Stimulated activated CD8-positive, alpha-beta memory T cell treated with anti-CD3 and anti-CD28 coated beads, Interleukin-7, amount 100 ng/mL, for 48 hours (primary cell): ENCODE data around the gene PRR9.
A peak's percentile ranks its signal among the peaks of the same experiment; 100 is the strongest.
"Not testable (repeated sequence)": the region's sequence is repeated elsewhere in the genome, so short reads cannot be mapped to it uniquely, and the experiment has no call there.

ENCODE experiments used
- DNase-seq, 2 donors: peaks; one replicate each; pipeline ENCODE4 v3.0.0-alpha.2; 2020; ENCODE audit warnings: low read depth in 1 of 2; ENCODE audit errors: extremely low read depth in 1 of 2

The PRR9 gene

GRCh38 chr1:153229076-153229829 lies 11.9 kb downstream of the PRR9 start:
- DNase-seq: not testable (repeated sequence)

- no peak for DNase-seq
Measured at GRCh38 chr1:153231363-153231762, 14.0 kb downstream of the PRR9 start.

GRCh38 chr1:153231785-153232184 lies 14.4 kb downstream of the PRR9 start:
- DNase-seq: no peak

- no peak for DNase-seq
Measured at GRCh38 chr1:153232553-153232952, 15.2 kb downstream of the PRR9 start.

- no peak for DNase-seq
Measured at GRCh38 chr1:153233448-153233847, 16.1 kb downstream of the PRR9 start.

- no peak for DNase-seq
Measured at GRCh38 chr1:153238527-153238926, 21.1 kb downstream of the PRR9 start.

GRCh38 chr1:153242160-153242559 lies 24.8 kb downstream of the PRR9 start:
- DNase-seq: no peak

- no peak for DNase-seq
Measured at GRCh38 chr1:153245466-153245865, 28.1 kb downstream of the PRR9 start.

- DNase-seq: no peak
Measured at GRCh38 chr1:153246018-153246417, 28.6 kb downstream of the PRR9 start.

- no peak for DNase-seq
Measured at GRCh38 chr1:153246825-153247224, 29.4 kb downstream of the PRR9 start.

GRCh38 chr1:153248176-153248879 lies 30.9 kb downstream of the PRR9 start:
- no peak for DNase-seq

GRCh38 chr1:153250166-153250565 lies 32.8 kb downstream of the PRR9 start:
- no peak for DNase-seq

GRCh38 chr1:153251087-153251486 lies 33.7 kb downstream of the PRR9 start:
- DNase-seq: no peak

- no peak for DNase-seq
Measured at GRCh38 chr1:153251562-153251961, 34.2 kb downstream of the PRR9 start.

GRCh38 chr1:153251988-153252387 lies 34.6 kb downstream of the PRR9 start:
- DNase-seq: no peak

- no peak for DNase-seq
Measured at GRCh38 chr1:153253076-153253475, 35.7 kb downstream of the PRR9 start.

- no peak for DNase-seq
Measured at GRCh38 chr1:153253693-153254092, 36.3 kb downstream of the PRR9 start.

- no peak for DNase-seq
Measured at GRCh38 chr1:153259387-153259786, 42.0 kb downstream of the PRR9 start, which contains the start of gene LORICRIN. Gene LORICRIN (plus strand): TSS chr1:153259687. CDS start chr1:153260950, 1,263 bp downstream.

- DNase-seq: peak in 1 of 2 donors; percentile 9
Measured at GRCh38 chr1:153260585-153261280, 43.3 kb downstream of the PRR9 start.

GRCh38 chr1:153261281-153262069 lies 44.1 kb downstream of the PRR9 start:
- DNase-seq: no peak

- no peak for DNase-seq
Measured at GRCh38 chr1:153262070-153262366, 44.6 kb downstream of the PRR9 start.
